DND-41 (cell line): ENCODE results near the gene DDX23.

Experiments used
- ATAC-seq: fragments of 200-7000 bp; cut with Tn5 transposase; 3 replicates; pipeline ENCODE4 v1.9.1; 2021; ENCODE audit warnings: low read depth; ENCODE audit not compliant: insufficient read depth
- DNase-seq: peaks from one replicate; pipeline ENCODE4 v3.0.0-alpha.2; 2020
- H2AFZ ChIP-seq: 2 replicates; pipeline ENCODE4 v1.6.0; 2012; ENCODE audit warnings: low read depth, low read length
- H3K27ac ChIP-seq: 2 replicates; pipeline ENCODE4 v1.5.1; 2012; ENCODE audit warnings: low read length, inconsistent platforms
- H3K27me3 ChIP-seq: fragments of 200-600 bp; sonication (generic); 2 replicates; pipeline ENCODE4 v1.6.0; 2012; ENCODE audit warnings: low read length, mild to moderate bottlenecking, inconsistent platforms; ENCODE audit not compliant: insufficient read depth, poor library complexity
- H3K36me3 ChIP-seq: 2 replicates; pipeline ENCODE4 v1.5.1; 2012; ENCODE audit warnings: low read length, inconsistent platforms; ENCODE audit not compliant: insufficient read depth
- H3K4me1 ChIP-seq: 2 replicates; pipeline ENCODE4 v1.5.1; 2012; ENCODE audit warnings: mild to moderate bottlenecking, low read length; ENCODE audit not compliant: insufficient read depth
- H3K4me2 ChIP-seq: 2 replicates; pipeline ENCODE4 v1.6.0; 2012; ENCODE audit warnings: mild to moderate bottlenecking, moderate library complexity, low read length, inconsistent platforms; ENCODE audit not compliant: insufficient read depth
- H3K4me3 ChIP-seq, 2 experiments: fragments of 200-600 bp in 1 of 2; shearing (Covaris generic) in 1 of 2; 2 replicates each; pipeline ENCODE4 v1.5.1; 2012 to 2016; ENCODE audit warnings: inconsistent platforms in 2 of 2, low read length in 2 of 2, mild to moderate bottlenecking in 2 of 2, low read depth in 1 of 2, moderate library complexity in 1 of 2
- H3K79me2 ChIP-seq: 2 replicates; pipeline ENCODE4 v1.6.0; 2012; ENCODE audit warnings: low read length, inconsistent platforms; ENCODE audit not compliant: insufficient read depth
- H3K9ac ChIP-seq: 2 replicates; pipeline ENCODE4 v1.6.0; 2012; ENCODE audit warnings: low read depth, mild to moderate bottlenecking, inconsistent platforms, low read length, moderate library complexity
- H3K9me3 ChIP-seq: 2 replicates; pipeline ENCODE4 v1.5.1; 2012; ENCODE audit warnings: low read length, moderate library complexity, mild to moderate bottlenecking, inconsistent platforms; ENCODE audit not compliant: insufficient read depth, severe bottlenecking
- H4K20me1 ChIP-seq: 2 replicates; pipeline ENCODE4 v1.6.0; 2012; ENCODE audit warnings: low read length; ENCODE audit not compliant: insufficient read depth
- EZH2 ChIP-seq: IDR thresholded peaks from 3 replicates; pipeline ENCODE4 v1.6.1; 2012; ENCODE audit warnings: borderline replicate concordance, low read depth, mild to moderate bottlenecking, moderate library complexity, low read length, inconsistent platforms; ENCODE audit not compliant: severe bottlenecking
- TF ChIP-seq, protein P1 (sequence below): IDR thresholded peaks from 2 replicates; pipeline ENCODE4 v1.5.1; 2012; ENCODE audit warnings: borderline replicate concordance, low read length, moderate library complexity, mild to moderate bottlenecking; ENCODE audit not compliant: poor library complexity, severe bottlenecking; ENCODE audit errors: extremely low read depth

DDX23 gene

DNA sequence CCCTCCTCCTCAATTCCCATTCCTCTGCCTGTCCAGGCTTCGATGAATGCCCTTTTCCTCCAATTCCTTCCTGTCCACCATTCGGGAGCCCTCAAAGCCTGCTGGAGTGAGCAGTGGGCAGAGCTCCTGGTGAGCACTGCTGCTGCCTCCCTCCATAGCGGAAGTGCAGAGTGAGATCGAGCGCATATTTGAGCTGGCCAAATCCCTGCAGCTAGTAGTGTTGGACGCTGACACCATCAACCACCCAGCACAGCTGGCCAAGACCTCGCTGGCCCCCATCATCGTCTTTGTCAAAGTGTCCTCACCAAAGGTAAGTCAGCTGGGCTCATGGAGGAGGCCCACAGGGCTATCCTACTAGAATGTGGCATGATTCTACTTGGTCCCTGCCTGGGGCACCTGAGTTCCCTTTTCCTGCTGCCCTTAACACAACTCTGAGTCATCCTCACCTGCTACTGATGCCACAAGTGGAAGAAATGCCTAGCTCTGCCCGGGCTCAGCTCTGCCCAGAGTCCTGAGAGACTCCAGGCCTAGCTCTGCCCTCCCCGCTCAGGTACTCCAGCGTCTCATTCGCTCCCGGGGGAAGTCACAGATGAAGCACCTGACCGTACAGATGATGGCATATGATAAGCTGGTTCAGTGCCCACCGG, 25.6 kb downstream of the DDX23 start:
- Histone ChIP-seq H3K27me3 (no peaks in the 10 kb centered on the region), H3K27ac (no peak overlapping the region), H2AFZ (no peak overlapping the region), H3K79me2 (no peaks in the 10 kb centered on the region), H3K4me2 (no peak overlapping the region), H3K9ac (no peak overlapping the region), H3K36me3 (peaks cover 72% of the 10 kb centered on the region), H3K9me3 (no peaks in the 10 kb centered on the region), H3K4me3 (no peak overlapping the region), H3K4me1 (no peaks in the 10 kb centered on the region), H4K20me1 (peaks cover 53% of the 10 kb centered on the region)
- ATAC-seq (no peak), DNase-seq (no peak)
- TF ChIP-seq, protein P1, sequence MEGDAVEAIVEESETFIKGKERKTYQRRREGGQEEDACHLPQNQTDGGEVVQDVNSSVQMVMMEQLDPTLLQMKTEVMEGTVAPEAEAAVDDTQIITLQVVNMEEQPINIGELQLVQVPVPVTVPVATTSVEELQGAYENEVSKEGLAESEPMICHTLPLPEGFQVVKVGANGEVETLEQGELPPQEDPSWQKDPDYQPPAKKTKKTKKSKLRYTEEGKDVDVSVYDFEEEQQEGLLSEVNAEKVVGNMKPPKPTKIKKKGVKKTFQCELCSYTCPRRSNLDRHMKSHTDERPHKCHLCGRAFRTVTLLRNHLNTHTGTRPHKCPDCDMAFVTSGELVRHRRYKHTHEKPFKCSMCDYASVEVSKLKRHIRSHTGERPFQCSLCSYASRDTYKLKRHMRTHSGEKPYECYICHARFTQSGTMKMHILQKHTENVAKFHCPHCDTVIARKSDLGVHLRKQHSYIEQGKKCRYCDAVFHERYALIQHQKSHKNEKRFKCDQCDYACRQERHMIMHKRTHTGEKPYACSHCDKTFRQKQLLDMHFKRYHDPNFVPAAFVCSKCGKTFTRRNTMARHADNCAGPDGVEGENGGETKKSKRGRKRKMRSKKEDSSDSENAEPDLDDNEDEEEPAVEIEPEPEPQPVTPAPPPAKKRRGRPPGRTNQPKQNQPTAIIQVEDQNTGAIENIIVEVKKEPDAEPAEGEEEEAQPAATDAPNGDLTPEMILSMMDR = no peak
- no peak for TF ChIP-seq EZH2

DNA sequence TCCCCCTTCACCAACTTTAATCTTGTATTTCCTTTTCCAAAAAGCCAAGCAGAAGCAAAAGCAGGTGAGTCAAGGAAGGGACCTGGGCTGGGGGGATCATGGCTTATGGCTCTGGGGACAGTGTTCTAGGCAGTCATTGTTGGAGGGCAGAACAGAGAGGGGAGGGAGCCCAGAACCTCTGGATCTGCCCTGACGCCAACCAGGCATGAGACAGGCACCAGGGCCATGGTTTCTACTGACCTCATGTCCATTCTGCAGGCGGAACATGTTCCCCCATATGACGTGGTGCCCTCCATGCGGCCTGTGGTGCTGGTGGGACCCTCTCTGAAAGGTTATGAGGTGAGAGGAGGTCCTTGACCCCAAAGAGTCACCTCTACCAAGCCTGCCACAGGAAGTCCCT, 27.1 kb downstream of the DDX23 start:
- Histone ChIP-seq H3K79me2 (no peaks in the 10 kb centered on the region), H3K9ac (no peak overlapping the region), H3K4me2 (no peak overlapping the region), H3K27me3 (no peaks in the 10 kb centered on the region), H4K20me1 (peaks cover 43% of the 10 kb centered on the region), H3K27ac (no peak overlapping the region), H2AFZ (no peak overlapping the region), H3K4me1 (no peaks in the 10 kb centered on the region), H3K4me3 (no peak overlapping the region), H3K36me3 (peaks cover 57% of the 10 kb centered on the region), H3K9me3 (no peaks in the 10 kb centered on the region)
- DNase-seq (no peak), ATAC-seq (no peak)
- TF ChIP-seq EZH2 = no peak
- TF ChIP-seq, protein P1 = no peak

DNA sequence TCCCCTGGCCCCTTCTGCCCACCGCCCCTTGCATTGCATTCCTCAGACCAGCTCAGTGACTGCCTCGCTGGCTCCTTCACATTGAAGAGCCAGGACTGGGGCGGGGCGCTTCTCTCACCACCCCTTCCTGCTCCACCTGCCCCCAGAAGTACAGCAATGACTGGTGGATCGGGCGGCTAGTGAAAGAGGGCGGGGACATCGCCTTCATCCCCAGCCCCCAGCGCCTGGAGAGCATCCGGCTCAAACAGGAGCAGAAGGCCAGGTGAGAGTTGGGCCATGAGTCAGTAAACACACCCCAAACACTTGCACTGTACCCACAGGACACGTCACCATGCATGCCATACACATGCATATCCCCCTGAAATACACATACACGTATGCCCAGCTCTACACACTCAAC, 27.9 kb downstream of the DDX23 start:
- ATAC-seq = no peak
- Histone ChIP-seq H3K9ac (no peak overlapping the region), H3K27ac (no peak overlapping the region), H3K79me2 (no peaks in the 10 kb centered on the region), H2AFZ (no peak overlapping the region), H3K36me3 (peaks cover 49% of the 10 kb centered on the region), H3K9me3 (no peaks in the 10 kb centered on the region), H3K4me2 (no peak overlapping the region), H3K4me1 (peaks cover 4% of the 10 kb centered on the region), H3K27me3 (no peaks in the 10 kb centered on the region), H4K20me1 (peaks cover 43% of the 10 kb centered on the region), H3K4me3 (no peak overlapping the region)
- TF ChIP-seq, protein P1 = no peak
- no peak for TF ChIP-seq EZH2
- DNase-seq = no peak

DNA sequence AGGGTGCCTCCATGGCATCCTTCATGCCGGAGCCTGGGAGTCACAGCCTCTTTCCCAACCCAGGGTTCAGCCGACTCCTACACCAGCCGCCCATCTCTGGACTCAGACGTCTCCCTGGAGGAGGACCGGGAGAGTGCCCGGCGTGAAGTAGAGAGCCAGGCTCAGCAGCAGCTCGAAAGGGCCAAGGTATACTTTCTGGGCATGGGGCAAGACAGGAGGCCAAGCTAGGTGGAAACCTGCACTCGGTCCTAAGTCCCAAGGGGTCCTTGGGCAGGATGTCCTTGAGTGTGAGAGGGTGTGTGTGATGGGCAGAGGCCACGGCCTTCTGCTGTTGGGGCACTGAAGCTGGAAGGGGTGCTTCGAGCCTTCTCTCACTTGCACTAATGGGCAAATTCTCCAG, 28.7 kb downstream of the DDX23 start:
- Histone ChIP-seq H4K20me1 (peaks cover 36% of the 10 kb centered on the region), H3K36me3 (peaks cover 41% of the 10 kb centered on the region), H3K9me3 (no peaks in the 10 kb centered on the region), H3K4me2 (no peak overlapping the region), H3K4me1 (peaks cover 9% of the 10 kb centered on the region), H3K4me3 (no peak overlapping the region), H3K9ac (no peak overlapping the region), H3K27me3 (no peaks in the 10 kb centered on the region), H2AFZ (no peak overlapping the region), H3K27ac (no peak overlapping the region), H3K79me2 (no peaks in the 10 kb centered on the region)
- no peak for DNase-seq
- TF ChIP-seq, protein P1 = no peak
- TF ChIP-seq EZH2 = no peak
- no peak for ATAC-seq
